Left colon (tissue), 2 donors: ENCODE measurements around the gene UQCR10. TPM values are rescaled to one million over a fixed set of nuclear protein-coding genes. Genes with fewer than 3 reads are reported as not detected.

Source experiments
- ATAC-seq: fragments of 200-7000 bp; cut with Tn5 transposase; one replicate; pipeline ENCODE4 v1.9.1; 2020; ENCODE audit warnings: mild to moderate bottlenecking, moderate library complexity
- DNase-seq, 2 donors: peaks; one replicate each; pipeline ENCODE4 v3.0.0-alpha.2; 2020
- intact Hi-C, 2 donors: fragments of 100-400 bp; cut with DNase I in 1 of 2; cut with micrococcal nuclease in 1 of 2; formaldehyde crosslinking; loops; one replicate each; pipeline versions ENCODE4 v1.11.2 to v1.14.0; 2022; cut with DNase I, micrococcal nuclease
- total RNA-seq, 2 donors: library from RNA; stranded (reverse); fragmentation: NEBNext Ultra II Directional; extraction: Animal tissue kit (Norgen Biotek cat#: 25700); gene quantifications; one replicate each; pipeline ENCODE4 v1.2.1, GENCODE V29; 2021
- donor health status: DM: no; HTN: no; CAD: no.
- donor health status: DM: yes; HTN: yes; CAD: no.

UQCR10 gene
- total RNA-seq, 2 donors from 2014 or later: 157 to 198 TPM

DNA sequence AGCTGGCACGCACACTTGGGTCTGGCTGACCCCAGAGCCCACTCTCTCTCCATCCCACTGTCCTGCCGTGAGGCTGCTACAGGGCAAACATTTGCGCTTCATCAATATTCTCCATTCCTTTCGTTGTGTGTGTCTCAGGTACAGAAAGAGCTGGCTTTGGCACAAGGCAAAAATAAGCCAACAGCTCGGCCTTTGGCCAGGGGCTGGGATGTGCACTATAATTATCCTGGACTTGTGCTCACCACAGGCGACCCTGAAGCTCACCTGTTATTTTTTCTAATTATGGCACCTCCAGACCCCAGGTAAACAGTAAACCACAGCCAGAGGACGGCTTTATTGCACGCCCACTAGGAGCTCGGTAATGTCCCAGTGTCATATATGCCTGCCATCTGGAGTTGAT is 11.3 kb upstream of the UQCR10 start:
- no peak for DNase-seq
- no peak for ATAC-seq
- intact Hi-C loops: no loop called here

DNA sequence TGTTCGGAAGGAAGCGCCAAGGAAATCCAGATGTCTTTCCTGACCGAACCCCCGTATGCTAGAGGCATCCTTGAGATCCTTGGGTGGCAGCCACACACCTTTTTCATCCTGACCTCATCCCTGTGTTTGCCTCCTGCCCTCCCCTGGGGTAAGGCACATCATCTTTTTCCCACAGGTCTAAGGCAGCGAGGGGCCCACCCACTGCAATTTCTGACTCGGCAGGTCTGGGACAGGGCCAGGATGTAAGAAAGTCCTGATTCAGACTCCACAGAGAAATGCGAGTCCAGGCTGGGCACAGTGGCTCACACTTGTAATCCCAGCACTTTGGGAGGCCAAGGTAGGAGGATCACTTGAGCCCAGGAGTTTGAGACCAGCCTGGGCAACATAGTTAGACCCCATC is 10.8 kb upstream of the UQCR10 start:
- intact Hi-C loops: no loop called here
- peak; percentile 42 for ATAC-seq
- no peak for DNase-seq

DNA sequence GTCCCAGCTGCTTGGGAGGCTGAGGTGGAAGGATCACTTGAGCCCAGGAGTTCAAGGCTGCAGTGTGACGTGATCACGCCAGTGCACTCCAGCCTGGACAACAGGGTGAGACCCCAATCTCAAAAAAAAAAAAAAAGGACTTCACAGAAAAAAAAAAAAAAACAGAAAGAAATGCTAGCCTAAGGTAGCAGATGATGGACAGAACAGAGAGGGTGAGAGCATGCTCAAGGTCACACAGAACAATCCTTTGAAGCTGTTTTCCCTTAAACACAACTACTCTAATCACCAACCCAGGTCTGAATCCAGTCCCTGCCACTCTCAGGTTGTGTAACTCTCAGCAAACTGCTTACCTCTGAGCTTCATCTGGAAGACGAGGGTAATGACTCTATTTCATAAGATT is 10.1 kb upstream of the UQCR10 start:
- DNase-seq (no peak), ATAC-seq (no peak)
- intact Hi-C loops: no loop called here

DNA sequence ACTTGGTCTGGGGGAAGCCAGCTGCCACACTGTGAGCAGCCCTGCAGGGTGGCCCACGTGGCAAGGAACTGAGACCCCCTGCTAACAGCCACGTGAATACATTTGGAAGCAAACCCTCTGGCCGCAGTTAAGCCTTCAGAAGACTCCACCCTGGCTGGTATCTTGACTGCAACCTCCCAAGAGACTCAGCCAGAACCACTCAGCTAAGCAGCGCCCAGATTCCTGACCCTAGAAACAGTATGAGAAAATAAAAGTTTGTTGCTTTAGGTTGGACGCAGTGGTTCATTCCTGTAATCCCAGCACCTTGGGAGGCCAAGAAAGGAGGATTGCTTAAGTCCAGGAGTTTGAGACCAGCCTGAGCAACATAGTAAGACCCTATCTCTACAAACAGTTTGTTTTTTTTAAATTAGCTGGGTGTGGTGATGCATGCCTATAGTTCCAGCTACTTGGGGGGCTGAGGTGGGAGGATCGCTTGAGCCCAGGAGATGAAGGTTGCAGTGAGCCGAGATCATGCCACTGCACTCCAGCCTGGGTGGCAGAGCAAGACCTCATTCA is 9.0 kb upstream of the UQCR10 start:
- DNase-seq: no peak
- intact Hi-C loops: no loop called here
- no peak for ATAC-seq

DNA sequence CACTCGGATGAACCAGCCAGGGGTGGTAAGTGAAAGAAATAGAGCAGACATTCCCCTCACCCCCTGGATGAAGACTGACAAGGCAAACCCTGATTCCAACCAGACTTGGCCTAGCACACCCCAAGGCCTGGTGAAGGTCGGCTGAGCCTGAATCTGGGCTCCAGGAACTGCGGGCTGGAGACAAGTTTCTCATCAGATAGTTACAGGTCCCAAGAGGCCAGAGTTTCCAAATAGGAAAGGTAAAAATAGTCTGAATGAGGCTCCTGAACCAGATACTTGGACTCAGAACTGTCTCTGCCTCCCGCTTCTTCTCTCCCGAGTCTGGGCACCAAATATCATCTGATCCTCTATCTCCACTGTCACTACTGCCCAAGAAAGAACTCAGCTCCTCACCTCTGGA is 8.2 kb upstream of the UQCR10 start:
- ATAC-seq (no peak), DNase-seq (no peak)
- intact Hi-C loops: no loop called here

DNA sequence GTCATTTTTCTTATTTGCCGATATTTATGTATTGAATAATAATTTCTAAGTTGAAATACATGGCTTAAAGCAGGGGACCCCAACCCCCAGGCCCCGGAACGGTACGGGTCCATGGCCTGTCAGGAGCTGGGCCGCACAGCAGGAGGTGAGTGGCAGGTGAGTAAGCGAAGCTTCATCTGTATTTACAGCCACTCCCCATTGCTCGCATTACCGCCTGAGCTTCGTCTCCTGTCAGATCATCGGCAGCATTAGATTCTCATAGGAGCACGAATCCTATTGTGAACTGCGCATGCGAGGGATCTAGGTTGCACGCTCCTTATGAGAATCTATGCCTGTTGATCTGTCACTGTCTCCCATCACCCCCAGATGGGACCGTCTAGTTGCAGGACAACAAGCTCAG is 4.9 kb upstream of the UQCR10 start:
- intact Hi-C loops: no loop called here
- no peak for ATAC-seq
- no peak for DNase-seq

DNA sequence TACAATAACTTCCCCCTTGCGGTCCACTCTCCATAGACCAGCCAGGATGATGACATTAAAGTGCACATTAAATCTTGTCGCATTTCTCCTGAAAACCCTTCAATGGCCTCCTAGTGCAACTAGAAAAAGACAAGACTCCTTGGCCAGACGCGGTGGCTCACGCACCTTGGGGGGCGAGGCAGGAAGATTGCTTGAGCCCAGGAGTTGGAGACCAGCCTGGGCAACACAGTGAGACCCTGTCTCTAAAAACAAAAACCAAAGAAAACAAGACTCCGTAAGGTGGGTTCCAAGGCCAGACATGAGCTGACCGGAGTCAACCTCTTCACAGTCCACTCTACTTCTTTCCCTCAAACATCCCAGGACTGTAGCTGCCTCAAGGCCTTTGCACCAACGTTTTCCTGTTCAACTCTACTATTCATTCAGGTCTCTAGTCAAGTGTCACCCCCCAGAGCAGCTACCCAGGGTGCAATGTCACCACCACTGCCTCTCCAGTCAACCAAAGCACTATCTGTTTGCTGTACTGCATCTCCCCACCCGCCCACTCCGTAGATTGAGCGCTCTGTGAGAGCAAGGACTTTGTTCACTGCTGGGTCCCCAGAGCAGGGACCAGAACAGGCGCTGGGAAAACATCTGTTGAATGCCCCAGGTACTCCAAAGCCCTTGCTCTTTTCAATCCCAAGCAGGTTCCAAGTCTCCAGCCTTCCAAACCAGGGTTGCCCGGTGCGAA is 1.1 kb upstream of the UQCR10 start:
- intact Hi-C loops: no loop called here
- ATAC-seq (peak; percentile 57), DNase-seq (peak; percentile 38 to 51)

DNA sequence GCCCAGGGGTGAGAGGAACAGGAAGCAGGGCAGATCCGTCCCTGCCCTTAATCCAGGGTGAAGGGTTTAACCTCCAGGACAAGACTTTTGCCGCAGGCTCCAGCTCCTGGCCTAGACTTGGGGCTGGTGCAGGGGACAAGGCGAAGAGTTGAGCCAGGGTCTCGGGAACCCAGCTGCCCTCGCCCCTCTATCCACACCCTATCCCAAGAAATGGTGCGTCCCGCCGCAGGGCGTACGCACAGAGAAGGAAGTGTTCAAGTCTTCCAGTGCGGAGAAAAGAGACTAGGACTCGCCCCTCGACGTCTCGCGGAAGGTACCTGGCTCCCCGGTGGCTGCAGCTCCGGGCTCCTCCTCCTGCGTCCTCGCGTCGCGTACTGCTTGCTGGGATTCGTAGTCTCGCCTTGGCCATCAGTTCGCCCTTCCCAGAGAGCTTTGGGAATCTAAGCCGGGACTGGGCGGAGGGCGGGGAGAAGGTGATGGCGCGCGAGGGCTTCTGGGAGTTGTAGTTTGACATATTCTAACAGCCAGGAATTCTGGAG is 468 bp upstream of the UQCR10 start, which contains the start of gene ZMAT5:
TSS of gene ZMAT5 (minus strand) at position 376 of the 539 bp plus-strand sequence. CDS start 18,463 bp downstream, outside the sequence.
- intact Hi-C loops: no loop called here
- DNase-seq (peak; percentile 95 to 98), ATAC-seq (peak; percentile 94)

DNA sequence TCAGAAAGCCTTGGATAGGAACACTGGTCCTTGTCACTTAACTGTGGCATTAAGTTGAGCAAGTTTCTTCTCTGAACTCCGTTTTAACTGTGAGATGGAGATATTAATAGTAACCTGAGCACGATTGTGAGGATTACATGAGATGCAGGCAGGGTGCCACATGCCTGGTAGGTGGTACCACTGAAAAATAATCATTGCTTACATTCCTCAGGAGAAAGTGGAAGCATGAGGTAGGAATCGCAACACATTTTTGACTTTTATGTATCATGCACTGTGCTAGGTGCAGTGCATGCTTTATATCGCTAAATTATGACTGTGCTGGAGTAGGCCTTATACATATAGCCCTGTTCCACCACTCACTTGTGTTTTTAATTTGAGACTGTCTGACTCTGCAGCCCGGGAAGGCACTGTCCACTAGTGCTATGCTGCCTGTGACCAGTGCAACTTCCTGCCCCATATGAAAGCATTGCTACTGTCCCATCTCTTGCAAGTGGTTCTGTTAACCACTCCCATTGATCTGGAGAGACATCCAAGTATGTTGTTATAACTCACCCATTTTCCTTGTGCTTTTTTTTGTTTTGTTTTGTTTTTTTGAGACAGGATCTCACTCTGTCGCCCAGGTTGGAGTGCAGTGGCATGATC is 1.0 kb downstream of the UQCR10 start:
- intact Hi-C loops: no loop called here
- DNase-seq: peak in 1 of 2 donors; percentile 8
- no peak for ATAC-seq

DNA sequence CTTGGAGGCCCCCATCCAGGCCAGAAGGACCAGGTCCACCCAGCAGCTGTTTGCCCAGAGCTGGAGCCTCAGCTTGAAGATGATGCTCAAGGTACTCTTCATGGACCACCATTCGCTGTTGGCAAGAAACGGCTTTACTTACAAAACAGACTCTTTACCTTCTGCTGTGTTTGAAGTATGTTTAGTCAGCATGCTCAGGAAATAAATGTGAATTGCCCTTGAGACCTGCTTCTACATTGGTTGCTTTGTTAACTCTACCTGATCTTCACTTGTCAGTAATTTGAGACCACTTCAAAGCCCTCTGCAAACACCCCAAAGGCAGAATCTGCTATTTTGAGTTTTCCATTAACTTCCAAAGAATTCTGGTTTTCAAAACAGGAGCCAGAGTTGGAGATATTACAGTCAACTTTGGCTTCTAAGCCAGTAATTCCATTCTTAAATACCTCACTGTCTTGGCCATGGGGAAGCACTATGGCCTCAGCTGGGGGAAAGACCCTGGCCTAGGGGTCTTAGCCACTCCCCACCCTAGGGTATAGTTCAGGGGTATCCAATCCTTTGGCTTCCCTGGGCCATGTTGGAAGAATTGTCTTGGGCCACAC is 2.7 kb downstream of the UQCR10 start:
- no peak for ATAC-seq

DNA sequence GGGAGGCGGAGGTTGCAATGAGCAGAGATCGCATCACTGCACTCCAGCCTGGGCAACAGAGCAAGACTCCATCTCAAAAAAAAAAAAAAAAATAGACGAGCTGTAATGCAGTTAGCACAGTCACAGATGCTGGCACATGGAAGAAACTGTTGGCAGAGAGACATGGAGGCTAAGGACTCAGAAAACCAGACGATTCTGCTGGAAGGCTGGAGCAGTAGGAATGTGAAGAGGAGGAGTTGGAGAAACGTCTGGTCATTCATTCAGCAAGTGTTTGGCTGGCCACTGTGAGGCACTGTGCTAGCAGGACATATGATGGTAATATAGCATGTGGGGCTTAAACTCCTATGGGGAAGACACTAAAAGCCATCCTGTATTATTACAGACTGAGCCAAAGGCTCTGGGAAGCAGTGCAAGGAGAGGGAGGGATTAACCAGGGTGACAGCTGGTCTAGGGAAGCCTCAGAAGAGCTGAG is 5.0 kb downstream of the UQCR10 start:
- peak; percentile 58 for ATAC-seq
- peak in 1 of 2 donors; percentile 22 for DNase-seq
- intact Hi-C loops: no loop called here

More for the DNA sequence above, 2.7 kb downstream of the UQCR10 start:
- no peak for DNase-seq
- intact Hi-C loops: no loop called here

DNA sequence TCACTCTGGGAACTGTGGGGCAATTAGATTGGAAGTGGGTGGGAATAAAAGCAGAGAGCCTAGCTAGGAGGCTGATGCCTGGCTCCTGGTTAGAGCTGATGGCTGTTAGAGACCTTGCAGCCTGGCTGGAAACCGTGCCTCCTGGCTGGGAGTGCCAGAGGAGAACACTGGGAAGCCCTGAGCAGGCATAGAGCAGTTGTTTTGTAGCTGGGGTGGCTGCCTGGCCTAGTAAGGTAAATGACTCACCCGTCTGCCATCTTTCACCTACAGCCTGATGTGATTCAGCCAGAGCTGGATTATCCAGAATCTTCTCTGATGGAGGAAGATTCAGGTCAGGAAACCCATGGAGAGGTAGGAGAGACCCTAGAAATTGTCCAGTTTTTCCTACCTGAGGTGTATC is 6.1 kb downstream of the UQCR10 start:
- ATAC-seq: peak; percentile 18
- intact Hi-C loops: no loop called here
- DNase-seq: no peak

DNA sequence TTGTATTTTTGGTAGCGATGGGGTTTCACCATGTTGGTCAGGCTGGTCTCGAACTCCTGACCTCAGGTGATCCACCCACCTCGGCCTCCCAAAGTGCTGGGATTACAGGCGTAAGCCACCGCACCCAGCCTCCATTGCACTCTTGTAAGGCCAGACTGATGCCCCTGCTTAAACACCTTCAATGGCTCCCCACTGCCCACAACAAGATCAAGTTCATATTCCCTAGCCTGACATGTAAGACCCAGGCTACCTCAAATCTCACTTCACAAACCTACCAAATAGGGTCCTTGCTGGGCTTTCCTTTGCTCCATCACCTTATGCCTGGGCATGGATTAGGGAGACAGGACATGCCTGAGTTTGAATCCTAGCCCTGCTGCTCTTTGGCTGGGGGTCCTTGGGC is 13.1 kb downstream of the UQCR10 start:
- intact Hi-C loops: no loop called here
- ATAC-seq (no peak), DNase-seq (no peak)

DNA sequence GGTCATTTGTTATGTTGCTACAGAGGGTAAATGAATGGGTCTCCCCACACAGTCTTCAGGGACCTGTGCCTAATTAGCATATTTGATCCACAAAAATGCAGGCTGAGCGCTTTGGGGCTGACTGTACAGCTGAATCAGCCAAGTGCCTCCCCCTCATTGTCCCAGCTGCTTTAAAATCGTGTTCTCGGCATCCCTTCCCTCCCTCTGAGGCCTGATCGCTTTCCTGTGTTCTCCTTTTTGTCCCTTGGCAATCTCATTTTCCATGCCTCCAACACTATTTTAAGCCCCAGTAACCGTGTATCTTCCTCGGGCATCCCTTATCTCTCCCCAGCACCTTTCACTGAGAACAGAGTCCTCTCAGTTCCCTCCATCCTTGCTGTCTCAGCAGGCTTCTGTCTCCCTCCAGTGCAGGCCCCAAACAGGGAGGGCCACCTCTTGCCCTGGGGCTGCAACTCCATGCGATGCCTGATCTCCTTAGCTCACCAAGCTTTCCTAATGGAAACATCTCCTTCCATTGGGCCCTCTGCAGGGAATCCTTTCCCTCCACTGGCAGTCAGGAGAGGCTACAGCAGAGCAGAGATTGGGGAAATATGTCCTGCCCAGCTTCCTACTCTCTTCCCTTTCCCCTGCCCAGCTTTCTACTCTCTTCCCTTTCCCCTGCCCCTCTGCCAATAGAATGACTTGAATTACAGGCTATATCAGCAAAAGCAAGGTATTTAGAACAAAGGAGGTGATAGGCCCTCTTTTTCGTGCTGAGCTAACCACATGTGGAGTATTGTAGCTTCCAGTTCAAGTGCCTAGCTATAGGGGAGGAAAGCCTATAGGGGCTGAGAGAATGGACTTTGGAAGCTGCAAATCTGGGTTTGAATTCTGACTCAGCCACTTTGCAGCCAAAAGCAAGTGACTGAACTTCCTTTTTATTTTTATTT is 13.8 kb downstream of the UQCR10 start:
- ATAC-seq (peak; percentile 39), DNase-seq (no peak)
- intact Hi-C loops: no loop called here

DNA sequence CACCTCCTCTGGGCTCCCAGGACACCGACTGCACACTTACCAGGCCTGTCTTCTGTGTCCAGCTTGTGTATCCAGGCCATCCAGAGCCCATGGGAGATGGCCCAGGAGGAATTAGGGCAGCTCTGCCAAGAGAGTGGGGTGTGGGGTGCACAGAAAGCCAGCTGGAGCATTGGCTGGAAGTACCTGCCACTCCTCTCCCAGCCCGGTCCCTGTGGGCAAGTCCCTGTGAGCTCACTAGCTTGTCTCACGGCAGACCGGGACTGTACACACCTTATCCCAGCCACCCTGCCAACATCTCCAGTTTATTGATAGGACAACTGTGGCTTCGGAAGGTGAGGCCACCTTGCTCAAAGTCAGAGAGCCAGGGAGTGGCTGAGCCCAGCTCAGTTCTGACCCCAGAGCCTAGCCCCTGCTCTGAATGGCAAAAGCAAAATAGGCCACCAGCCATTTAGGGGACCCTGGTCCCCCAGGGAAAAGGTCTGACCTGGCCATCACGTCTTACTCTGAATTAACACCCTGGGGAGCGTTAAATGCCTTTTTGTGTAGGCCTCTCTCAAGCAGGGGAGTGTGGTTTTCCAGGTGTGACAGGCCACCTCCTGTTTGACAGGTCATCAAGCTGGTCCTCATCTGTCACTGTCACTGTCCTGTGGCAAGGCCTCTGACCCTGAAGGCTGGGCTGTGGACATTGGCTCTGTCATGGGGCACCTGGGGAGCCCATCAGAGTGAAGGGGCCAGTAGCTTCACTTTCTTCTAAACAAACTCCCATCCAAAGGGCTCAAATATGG is 15.1 kb downstream of the UQCR10 start:
- DNase-seq (peak; percentile 70 to 75), ATAC-seq (peak; percentile 97)
- intact Hi-C loops: no loop called here

DNA sequence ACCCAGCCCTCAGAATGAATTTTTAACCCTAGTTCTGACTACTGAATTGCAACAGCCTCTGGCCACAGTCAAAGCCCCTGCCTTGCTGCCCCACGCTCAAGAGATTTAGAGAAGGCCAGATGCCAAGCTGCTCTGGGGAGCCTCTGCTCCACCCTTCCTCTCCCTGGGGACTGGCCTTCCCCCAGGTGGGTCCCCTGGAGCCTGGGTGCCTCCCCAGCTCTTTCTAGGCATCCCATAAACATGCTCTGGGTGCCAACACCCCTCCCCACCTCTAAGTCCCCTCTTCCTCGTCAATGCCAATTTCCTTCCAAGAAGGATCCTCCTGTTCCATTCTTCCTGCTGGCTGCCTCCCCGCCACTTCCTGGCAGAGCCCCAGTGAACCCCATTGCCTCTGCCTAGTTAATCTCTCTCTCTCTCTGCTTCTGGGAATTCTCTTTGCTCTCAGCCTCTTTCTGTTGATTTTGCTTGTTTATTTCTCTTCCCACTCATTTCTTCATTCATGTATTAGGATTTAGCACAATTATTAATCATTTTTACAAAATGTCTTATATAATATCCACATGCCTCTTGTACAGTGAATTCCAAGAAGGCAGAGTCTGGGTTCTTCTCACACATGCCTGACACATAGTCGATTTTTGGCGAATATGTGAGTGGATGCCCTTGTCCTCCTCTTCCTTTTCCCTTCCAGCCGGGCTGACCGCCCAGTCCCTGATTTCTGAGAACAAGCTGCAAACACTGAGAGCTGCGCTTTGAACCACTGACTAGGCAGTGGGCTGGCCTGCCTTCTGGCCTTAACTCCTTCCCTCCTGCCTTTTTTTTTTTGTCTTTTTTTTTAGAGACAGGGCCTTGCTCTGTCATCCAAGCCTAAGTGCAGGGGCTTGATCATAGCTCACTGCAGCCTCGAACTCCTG is 17.5 kb downstream of the UQCR10 start:
- ATAC-seq (no peak), DNase-seq (no peak)
- intact Hi-C loops: no loop called here

DNA sequence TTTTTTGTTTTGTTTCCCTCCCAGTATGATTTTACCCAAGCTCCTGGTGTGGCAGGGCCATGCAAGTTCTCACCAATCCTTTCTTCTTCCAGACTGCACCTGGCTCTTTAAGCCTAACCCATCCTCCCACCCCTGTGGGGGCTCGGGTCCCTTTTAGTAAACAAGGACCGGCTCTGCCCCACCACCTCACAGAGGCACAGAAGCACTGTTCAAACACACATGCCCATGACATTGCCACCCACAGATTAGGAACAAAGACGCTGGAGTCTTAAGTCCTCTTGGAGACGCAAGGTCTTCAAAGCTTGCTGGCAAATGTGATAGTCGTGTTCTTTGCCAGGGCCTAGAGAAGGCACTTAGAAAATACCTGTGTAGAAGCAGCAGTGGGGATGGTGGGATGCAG is 18.9 kb downstream of the UQCR10 start:
- intact Hi-C loops: no loop called here
- no peak for ATAC-seq
- no peak for DNase-seq
